GM13977 (cell line): ENCODE measurements around the gene BBS4.

Experiments
- DNase-seq: peaks from one replicate; pipeline ENCODE4 v3.0.0; 2012; ENCODE audit warnings: low spot score
- in situ Hi-C: fragments of 300-500 bp; cut with MboI; formaldehyde crosslinking; loops from one replicate; pipeline ENCODE4 v1.12.0; 2022; ENCODE audit warnings: low sequenced_read_pairs, low pct_unique_long_range_greater_than_20kb, mixed read lengths, inconsistent platforms; ENCODE audit not compliant: unreplicated experiment
- TF ChIP-seq, protein P1 (sequence below): IDR thresholded peaks from 2 replicates; pipeline ENCODE4 v1.5.1; 2012; ENCODE audit warnings: mild to moderate bottlenecking, control low read depth; ENCODE audit not compliant: insufficient read depth; ENCODE audit errors: extremely low read depth, missing control alignments

BBS4 gene

DNA sequence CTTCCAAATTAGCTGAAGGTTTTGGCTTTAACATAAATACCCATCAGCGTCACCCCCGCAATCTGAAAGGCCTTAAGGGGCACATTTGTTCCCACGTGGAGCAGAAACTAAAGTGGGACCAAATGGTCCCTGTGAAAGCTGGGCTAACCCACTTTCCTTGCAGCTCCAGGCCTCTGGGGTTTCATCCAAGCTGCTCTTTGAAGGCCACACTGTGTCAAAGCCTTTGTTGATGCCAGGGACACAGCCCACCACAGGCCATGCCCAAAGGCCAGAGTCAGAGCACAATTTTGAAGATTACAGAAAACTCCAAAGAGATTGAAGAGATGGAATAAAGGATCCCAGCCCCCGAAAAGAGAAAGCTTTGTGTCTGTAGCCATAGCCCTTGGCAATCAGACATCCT is 100.2 kb downstream of the BBS4 start:
- in situ Hi-C loops, result no loop called here
- DNase-seq, result no peak
- TF ChIP-seq, protein P1, sequence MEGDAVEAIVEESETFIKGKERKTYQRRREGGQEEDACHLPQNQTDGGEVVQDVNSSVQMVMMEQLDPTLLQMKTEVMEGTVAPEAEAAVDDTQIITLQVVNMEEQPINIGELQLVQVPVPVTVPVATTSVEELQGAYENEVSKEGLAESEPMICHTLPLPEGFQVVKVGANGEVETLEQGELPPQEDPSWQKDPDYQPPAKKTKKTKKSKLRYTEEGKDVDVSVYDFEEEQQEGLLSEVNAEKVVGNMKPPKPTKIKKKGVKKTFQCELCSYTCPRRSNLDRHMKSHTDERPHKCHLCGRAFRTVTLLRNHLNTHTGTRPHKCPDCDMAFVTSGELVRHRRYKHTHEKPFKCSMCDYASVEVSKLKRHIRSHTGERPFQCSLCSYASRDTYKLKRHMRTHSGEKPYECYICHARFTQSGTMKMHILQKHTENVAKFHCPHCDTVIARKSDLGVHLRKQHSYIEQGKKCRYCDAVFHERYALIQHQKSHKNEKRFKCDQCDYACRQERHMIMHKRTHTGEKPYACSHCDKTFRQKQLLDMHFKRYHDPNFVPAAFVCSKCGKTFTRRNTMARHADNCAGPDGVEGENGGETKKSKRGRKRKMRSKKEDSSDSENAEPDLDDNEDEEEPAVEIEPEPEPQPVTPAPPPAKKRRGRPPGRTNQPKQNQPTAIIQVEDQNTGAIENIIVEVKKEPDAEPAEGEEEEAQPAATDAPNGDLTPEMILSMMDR, result no peak

DNA sequence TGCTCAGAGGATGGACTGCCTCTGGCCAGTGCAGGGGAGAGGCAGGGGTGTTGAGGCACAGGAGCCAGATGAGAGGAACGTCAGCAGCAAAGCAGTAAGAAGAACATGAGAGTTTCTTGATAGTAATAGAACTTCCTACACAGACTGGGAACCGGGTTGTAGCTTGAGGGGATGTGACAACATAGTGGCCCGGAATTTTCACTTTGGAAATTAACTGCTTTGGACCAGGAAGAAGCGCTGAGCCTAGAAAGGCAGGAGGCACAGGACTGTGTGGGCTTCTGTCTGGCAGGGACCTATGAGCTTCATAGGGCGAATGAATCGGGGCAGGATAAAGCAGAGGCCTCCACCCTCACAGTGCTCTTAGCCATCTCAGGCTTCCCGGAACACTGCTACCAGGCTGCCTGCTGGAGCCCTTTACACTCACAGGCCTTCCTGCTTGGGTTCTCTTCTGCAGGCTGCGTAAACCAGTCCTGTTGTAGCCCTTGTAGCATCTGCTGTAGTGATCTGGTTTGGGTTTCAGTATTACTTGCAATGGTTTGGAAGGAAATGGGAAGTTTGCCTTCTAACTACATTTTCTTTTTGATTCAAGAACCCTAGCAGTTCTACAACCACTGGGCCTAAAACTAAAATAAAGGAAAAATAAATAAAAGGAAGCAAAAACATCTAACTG is 100.8 kb downstream of the BBS4 start:
- in situ Hi-C loops, result no loop called here
- TF ChIP-seq, protein P1, result no peak
- DNase-seq, result no peak

DNA sequence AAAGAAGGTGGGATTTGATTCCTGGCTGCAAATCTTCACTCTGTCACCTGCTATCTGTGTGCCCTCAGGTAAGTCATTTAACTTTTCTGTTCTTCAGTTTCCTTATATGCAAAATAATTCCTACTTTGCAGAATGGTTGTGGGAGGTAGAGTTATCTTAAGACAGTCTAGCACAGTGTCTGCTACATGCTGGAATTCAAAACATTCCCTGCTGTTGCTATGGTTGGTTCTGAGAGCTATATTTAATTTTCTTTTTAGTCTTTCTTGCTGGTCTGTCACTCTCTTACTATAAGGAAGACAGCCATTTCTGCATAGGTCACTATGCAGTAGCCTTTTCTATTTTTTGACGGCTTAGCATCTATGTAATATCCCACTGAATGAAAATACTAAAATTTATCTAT is 101.5 kb downstream of the BBS4 start:
- no peak for DNase-seq
- in situ Hi-C loops, result no loop called here
- TF ChIP-seq, protein P1, result no peak
